Measurements from ENCODE around the gene NAA40. TPM values are rescaled to one million over a fixed set of nuclear protein-coding genes. Genes with fewer than 3 reads are reported as not detected.

NAA40 gene
- total and polyA plus RNA-seq, 2 experiments from 2014 or later = 10.1 to 24.6 TPM

- no peak for ATAC-seq
- Histone ChIP-seq H3F3A (replicated peaks; ENCODE audit: low read depth) (peaks cover 23% of the 10 kb centered on the region), H3K9me2 (ENCODE audit: insufficient read depth) (no peaks in the 10 kb centered on the region), H3K4me2 (peak overlapping the region; percentile 32; the same call in 1 of the 2 replicates), H3K4me1 (ENCODE audit: insufficient read depth) (peaks cover 56% of the 10 kb centered on the region), H3K27me3 (ENCODE audit: insufficient read depth) (no peaks in the 10 kb centered on the region), H2AFZ (no peak overlapping the region), H3K27ac (ENCODE audit: low read depth) (0 out of 2 replicates have a peak overlapping the region, but pooled peaks have one; percentile 78), H3K36me3 (ENCODE audit: insufficient read depth) (no peaks in the 10 kb centered on the region; the same call in 1 of the 2 replicates), H3K4me3 (no peak overlapping the region), H3K79me2 (replicated peaks; ENCODE audit: insufficient read depth) (no peaks in the 10 kb centered on the region), H4K20me1 (replicated peaks; ENCODE audit: insufficient read depth) (peaks cover 7% of the 10 kb centered on the region; the same call in 1 of the 2 replicates)
- TF ChIP-seq NANOG (IDR thresholded peaks at IDR 0.05; ENCODE audit: borderline replicate concordance) = no peak
- H3K9me3 Mint-ChIP-seq = no peaks in the 10 kb centered on the region; the same call in 2 of the 3 replicates
- H3K36me3 Mint-ChIP-seq (ENCODE audit: low read depth) = peaks cover 40% of the 10 kb centered on the region
- no peak for DNase-seq (ENCODE audit: low spot score)
- no peak overlapping the region; the same call in 2 of the 3 replicates for H3K4me3 Mint-ChIP-seq
- peak overlapping the region; percentile 70; the same call in 1 of the 2 replicates for H3K27ac Mint-ChIP-seq
- H3K27me3 Mint-ChIP-seq (ENCODE audit: insufficient read depth, low read depth, poor library complexity) = peaks cover 21% of the 10 kb centered on the region
- H3K4me1 Mint-ChIP-seq = peaks cover 59% of the 10 kb centered on the region
These were observed 31.7 kb upstream of the NAA40 start for GRCh38 chr11:63907063-63907462.

GRCh38 chr11:63907808-63908530, 30.8 kb upstream of the NAA40 start:
- Histone ChIP-seq H3K27ac (ENCODE audit: low read depth) (peak overlapping the region; percentile 79), H3K4me1 (ENCODE audit: insufficient read depth) (peaks cover 56% of the 10 kb centered on the region), H2AFZ (no peak overlapping the region), H3K36me3 (ENCODE audit: insufficient read depth) (no peaks in the 10 kb centered on the region; the same call in 1 of the 2 replicates), H3K4me3 (no peak overlapping the region), H3F3A (replicated peaks; ENCODE audit: low read depth) (peaks cover 30% of the 10 kb centered on the region), H3K27me3 (ENCODE audit: insufficient read depth) (no peaks in the 10 kb centered on the region), H3K79me2 (replicated peaks; ENCODE audit: insufficient read depth) (no peaks in the 10 kb centered on the region), H3K9me2 (ENCODE audit: insufficient read depth) (no peaks in the 10 kb centered on the region), H3K4me2 (peak overlapping the region; percentile 26; the same call in 1 of the 2 replicates), H4K20me1 (replicated peaks; ENCODE audit: insufficient read depth) (peaks cover 7% of the 10 kb centered on the region; the same call in 1 of the 2 replicates)
- peak; percentile 45 for ATAC-seq
- Mint-ChIP-seq H3K4me3 (no peak overlapping the region), H3K9me3 (no peaks in the 10 kb centered on the region; the same call in 2 of the 3 replicates), H3K36me3 (ENCODE audit: low read depth) (peaks cover 42% of the 10 kb centered on the region), H3K27ac (peak overlapping the region; percentile 70), H3K4me1 (peaks cover 68% of the 10 kb centered on the region), H3K27me3 (ENCODE audit: insufficient read depth, low read depth, poor library complexity) (peaks cover 26% of the 10 kb centered on the region)
- TF ChIP-seq STAT1 (IDR thresholded peaks at IDR 0.05; ENCODE audit: unreplicated experiment) (no peak), CTCF (conservative IDR thresholded peaks at IDR 0.05; ENCODE audit: low read depth in 2 of 2) (peak in 1 of 2 experiments; percentile 69), CREB1 (CRISPR knock-in tag; IDR thresholded peaks at IDR 0.05; ENCODE audit: low read depth) (no peak), POLR2AphosphoS5 (IDR thresholded peaks at IDR 0.05; ENCODE audit: low read depth) (no peak), REST (IDR thresholded peaks at IDR 0.05; ENCODE audit: unreplicated experiment) (no peak), ETS1 (IDR thresholded peaks at IDR 0.05) (no peak), NANOG (IDR thresholded peaks at IDR 0.05; ENCODE audit: borderline replicate concordance) (no peak)
- peak; percentile 78 for DNase-seq (ENCODE audit: low spot score)

Data from GM23338 (cell line).